GM18519 (cell line): Measurements from ENCODE around the gene PCGF5.
A peak's percentile ranks its signal among the peaks of the same experiment; 100 is the strongest.
"Not testable (repeated sequence)": the region's sequence is repeated elsewhere in the genome, so short reads cannot be mapped to it uniquely, and the experiment has no call there.

Experiments
- ATAC-seq: cut with Tn5 transposase; IDR thresholded peaks from one replicate; pipeline ENCODE4 v1.9.1; 2021; ENCODE audit warnings: mild to moderate bottlenecking, moderate library complexity; ENCODE audit not compliant: unreplicated experiment, low FRiP score

Gene PCGF5

DNA sequence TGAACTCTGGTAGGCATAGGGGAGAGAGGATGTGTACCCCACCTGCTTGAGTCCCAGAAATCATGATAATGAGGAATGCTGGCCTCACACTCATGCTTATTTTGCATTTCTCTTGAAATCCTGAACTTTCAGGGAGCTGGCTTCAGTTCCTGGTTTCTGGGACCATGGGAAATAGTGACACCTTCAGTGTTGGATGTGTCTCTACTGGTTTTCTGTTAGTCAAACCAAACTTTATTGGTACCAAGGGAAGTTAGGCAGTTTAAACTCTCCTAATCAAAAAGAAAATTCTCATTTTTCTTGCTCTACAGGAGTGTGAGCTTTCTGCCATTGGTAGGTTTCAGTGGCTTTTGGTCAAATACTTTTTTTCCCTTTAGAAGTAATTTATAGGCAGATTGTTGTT is 11.8 kb upstream of the PCGF5 start:
- ATAC-seq, result no peak

DNA sequence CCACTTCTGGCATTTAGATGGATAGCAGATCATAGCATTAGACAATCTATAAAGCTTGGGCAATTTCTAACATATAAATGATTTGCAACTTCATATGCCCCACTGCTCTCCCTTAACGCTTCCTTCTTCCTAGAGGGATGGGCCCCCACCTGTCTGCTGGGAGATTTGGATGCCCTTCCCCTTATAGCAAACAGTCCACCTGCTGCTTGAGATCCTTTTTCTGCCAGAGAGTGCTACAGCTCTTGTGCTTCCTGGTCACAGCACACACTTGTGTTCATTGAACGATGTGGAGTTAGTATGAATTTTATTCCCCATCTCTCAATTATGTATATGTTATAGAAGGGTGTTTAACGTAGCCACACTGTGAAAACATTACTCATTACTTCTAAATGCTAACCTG is 10.4 kb upstream of the PCGF5 start:
- ATAC-seq, result no peak

DNA sequence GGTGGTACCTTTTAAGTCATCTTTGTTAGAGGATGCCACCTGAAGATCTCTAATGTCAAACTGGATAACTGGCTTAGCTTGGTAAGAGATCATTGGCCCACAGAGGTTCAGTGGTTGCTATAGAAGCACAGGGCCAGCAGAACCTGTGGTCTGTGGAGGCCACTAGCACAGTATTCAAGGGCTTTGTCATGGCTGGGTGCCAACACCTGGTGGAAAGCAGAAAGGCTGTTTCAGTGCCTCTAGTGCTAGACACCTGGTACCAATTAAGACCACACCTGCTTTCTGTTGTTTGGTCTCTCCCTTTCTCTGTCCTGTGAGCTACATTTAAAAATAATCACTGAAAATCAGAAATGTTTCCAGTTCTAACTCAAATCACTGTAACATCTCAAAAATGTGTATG is 10.0 kb upstream of the PCGF5 start:
- peak; percentile 54 for ATAC-seq

DNA sequence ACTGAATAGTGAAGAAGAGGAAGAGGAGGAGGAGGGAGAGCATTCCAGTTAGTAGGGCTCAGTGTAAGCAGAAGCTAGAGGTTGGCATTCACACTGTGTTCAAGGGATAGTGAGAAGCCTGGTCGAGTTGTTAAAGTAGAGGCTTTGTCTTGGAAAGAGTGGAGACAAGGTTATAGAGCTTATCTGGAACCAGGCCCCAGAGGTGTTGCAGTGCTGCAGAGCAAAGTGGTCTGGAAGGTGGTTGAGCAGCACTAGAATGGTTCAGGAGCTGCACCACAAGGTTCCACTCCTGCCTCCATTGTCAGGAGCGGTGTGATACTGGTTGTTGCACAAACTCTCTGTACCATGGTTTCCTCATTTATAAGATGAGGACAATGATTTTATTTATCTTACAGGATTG is 8.8 kb upstream of the PCGF5 start:
- no peak for ATAC-seq

DNA sequence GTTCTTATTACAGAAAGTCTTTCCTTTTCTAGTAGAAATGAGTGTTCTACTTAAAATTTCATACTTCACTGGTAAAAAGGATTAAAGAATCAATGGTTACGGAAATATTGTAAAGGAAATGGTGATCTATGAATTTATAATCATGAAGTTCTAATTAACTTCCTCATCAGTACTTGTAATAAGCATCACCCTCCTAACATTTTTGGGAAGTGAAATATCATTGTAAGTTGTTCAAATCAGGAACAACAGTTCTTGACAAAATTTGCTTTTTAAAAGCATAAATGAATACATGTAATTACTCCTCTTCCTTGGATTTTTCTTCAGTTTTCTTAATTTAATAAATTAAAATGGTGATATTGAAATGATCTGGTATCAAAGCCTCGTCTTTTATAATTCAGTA is 5.6 kb upstream of the PCGF5 start:
- no peak for ATAC-seq

DNA sequence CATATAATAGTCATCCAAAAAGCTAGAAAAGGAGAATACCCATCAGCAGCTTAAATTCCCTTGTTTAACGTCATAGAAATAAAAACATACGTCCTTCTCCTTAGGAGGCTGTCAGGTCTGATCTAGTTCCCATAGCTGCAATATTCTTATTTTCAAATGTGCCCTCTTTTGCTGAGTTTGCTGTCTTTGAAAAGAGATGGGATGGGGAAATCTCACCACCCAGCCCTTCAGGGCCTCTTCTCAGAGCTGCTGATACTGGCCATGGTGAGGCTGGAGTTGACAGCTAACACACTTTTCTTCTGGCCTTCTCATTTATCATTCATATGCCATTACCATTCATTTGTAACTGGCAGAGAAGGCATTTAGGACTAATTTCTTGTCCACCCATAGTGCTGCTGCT is 5.1 kb upstream of the PCGF5 start:
- ATAC-seq, result no peak

DNA sequence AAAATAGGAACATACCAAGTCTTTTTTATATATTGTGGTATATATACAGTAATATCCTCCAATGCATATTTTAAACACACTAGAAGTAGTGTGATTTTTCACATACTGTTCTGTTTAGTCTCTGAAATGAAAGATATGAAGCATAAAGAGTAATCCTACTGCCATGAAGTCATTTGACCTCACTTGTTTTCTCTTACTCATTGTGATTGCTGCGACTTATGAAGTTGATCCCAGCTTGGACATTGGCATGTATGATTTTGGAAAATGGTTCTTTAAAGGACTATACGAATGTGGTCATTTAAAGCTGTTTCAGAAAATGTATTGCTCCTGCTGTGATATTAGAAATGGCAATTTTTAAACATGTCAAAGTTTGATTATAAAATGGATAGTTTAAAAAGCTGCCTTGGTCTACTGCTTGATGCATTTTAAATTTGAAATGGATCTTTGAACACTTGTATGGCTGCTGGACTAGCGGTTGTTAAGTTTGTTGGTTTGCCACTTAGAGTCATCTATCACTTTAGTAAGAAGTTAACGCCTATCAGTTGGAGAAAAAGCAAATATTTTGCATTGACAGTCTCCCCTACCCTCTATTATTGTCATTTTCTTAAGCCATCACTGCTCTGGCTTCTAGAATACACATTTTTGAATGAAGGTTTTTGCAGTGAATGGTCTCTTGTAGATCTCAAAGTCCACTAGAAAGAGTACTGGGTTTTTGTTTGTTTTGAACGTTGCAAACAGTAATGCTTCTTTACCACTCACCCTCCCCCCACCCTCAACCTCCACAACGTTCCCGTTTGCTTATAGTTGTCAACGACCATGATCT is 881 bp upstream of the PCGF5 start:
- no peak for ATAC-seq

DNA sequence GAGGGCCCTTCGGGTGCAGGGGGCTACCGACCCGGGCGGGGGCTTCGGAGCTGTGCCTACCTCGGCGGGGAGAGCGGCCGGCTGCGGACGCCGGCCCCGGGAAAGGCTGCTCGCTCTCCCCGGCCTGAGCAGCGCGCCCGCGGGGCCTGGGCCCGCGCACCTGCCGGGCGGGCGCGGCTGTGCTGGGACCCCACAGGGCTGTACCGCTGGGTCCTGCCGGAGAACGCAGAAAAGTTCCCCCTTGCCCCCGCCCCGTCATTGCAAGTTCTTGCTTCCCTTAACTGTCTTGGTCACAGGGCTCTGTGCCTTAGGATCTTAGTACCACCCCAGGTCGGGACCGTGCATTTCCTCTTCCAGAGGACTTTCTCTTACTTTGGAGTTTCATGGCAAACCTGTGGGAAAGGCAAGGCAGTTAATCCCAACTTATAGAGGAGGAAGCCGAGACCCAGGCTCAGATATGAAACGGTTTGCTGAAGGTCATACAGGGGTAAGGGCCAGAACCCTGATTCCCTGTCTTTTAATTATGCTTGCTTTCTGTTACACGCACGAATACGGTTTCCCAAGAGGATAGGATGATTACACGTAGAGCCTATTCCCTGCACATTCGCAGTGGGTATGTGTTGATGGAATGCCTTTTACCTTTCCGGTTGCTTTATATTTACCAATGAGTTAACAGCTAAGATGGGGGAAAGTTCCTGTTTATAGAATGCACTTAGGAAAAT is 652 bp downstream of the PCGF5 start:
- ATAC-seq, result no peak

DNA sequence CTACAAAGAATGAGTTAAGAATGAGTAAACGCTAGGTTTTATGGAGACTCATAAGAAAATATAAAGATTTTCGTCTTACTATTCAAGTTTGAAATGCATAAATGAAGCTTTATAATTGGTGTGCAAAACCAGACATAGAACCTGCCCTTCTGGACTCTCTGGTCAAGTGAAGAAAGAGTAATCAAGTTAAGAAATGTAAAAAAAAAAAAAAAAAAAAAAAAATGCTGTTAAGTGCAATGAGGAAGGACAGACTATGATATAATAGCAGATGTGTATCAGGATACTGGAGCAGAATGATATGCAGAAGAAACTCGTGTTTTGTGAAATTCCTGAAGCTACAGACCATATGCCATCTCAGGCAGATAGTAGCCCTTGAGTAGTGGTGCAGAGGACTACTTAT is 5.6 kb downstream of the PCGF5 start:
- ATAC-seq, result no peak

DNA sequence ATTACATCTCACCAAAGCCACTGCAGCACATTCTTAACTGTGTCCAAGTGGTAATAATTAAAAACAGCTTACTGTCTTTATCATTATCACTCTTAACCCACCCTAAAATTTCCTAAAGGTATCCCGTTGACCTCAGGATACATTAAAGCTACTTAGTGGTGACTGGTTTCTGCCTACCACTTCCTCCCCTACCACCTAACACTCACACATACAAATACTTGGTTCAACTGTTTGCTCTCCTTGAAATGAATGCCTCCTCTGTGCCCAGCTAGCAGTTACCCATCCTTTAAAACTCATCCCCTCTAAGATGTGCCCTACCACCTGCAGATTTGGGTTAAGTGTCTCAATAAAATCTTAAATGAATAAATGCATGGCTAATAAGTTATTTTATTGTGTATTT is 7.1 kb downstream of the PCGF5 start:
- ATAC-seq, result no peak

DNA sequence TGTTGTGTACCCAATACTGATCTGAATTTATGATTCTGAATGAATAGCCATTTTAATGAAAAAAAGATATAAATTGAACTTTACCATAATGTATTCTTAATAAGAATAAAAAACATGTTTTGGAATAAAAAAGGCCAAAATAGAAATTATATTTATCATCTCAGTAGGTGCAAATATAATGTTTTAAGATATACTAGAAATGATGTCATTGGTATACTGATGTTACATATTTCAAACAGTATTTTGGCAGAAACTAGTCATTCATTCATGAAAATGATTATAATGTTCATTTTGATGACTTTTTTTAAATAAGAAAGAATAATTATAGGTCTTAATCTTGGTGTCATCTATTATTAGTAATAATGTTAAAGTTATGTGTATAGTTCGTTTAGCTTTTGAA is 9.2 kb downstream of the PCGF5 start:
- ATAC-seq, result no peak

DNA sequence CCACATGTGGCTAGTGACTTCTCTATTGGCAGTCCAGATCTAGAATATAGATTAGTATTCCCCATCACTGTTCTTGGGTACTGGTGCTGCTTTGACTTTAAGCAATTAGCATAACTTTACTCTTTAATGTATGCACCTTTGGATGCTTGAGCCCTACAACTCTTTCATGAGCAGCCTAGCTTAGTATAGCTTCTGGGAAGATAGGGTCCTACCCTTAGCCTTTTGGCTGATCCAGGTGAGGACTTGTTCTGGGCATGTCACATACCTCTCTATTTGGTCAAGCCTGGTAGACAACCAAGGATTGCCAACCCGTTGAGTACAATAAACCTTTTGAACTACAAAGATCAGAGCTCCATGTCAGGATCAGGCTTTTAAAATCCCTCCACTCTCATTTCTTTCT is 17.7 kb downstream of the PCGF5 start:
- no peak for ATAC-seq

DNA sequence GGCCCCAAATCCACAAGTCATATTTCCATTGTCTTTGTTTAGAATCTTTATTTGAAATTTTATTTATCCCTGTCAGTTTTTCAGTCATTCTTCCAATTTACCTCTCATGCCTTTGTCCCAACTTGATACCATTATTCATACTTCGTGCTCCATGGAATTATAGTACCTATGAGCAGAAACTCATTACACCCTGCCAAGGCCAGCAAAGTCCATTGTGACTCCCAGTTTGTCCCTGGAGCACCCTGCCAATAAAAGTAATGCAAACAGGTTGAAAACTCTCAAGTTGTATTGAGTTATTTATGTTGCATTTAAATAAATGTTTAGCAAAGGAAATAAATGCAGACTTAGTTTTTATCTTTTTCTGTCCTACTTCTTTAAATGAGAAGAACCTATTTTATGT is 19.3 kb downstream of the PCGF5 start:
- no peak for ATAC-seq

DNA sequence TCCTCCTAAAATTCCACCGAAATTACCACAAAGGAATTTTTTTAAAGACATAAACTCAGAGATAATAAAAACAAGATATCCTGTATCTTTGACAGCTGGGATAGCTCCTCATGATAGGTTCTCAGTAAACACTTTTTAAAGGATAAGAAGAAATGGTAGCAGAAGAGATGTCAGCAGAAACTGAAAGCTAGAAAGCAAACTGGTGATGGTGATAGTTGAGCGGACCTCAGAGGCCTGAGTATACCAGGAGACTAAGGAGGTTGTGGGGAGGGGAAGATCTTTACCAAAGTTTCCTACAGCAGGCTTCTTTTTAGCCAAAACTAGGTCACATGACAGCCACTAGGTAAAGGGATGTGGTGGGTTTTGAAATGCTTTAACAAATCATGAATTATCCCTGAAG is 22.5 kb downstream of the PCGF5 start:
- ATAC-seq, result no peak

DNA sequence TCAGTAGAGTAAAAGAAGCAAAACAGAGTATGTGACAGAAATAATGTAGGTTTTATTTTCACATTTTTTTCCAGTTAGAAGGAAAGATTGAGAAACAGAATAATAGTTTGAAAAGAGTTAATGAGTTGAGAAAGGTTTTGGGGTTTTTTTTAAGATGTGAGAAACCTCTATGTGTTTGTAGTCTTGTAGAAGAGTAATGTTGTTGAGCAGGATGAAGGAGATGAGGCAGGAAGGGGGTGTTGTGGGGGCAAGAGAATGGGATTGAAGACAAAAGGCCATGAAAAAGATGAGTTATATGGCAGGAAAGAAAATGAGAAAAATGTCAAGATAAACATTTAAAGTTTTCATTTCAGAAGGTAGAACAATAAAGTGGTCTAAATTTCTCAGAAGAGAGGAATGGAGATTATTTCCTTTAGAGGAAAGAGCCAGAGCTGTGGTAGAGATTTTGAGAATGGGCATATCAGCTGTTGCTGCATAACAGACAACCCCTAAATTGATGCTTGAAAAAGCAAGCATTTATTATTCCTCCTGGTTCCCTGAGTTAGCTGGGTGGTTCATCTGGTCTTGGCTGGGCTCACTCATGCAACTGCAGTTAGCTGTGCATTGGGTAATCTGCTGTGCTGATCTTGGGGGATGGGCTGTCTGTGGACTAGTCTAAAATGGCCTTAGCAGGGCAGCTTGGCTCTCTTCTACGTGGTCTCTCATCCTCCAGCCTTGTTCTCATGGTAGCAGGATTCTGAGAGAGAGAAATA is 27.1 kb downstream of the PCGF5 start:
- ATAC-seq, result no peak

DNA sequence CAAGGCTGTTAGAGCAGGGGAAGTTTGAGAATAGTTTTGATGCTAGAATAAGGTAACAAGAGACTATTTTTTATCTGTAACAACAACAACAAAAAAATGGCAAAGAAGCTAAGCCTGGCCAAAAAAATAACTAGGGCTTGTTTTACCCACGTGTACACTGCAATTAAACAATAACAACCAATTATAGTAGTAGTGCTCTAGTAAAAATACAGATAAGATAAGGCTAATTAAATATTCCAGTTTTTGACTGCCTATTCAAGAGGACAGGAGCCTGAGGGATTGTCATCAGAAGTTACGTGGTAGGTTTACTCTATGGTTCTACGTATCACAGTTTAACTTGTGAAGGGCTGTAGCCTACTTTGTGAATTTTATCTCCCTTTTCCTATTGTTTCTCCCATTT is 29.2 kb downstream of the PCGF5 start:
- no peak for ATAC-seq

DNA sequence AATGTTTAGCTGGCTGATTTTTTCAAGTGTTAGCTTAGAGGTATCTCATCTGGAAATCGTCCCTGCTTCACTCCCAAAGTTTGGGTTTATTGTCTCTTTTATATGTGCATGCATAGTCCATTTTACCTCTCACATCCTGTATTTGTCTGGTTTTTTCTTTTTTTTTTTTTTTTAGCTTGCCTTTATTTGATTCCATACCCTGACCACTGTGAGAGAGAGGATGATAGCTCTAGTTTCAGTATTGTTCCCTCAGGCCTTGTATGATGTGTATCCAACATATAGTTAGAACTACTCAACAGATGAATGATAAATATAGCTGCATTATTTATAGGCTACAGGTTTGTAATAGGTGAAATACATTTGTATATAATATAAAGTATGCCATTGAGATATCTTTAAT is 29.9 kb downstream of the PCGF5 start:
- ATAC-seq, result no peak

DNA sequence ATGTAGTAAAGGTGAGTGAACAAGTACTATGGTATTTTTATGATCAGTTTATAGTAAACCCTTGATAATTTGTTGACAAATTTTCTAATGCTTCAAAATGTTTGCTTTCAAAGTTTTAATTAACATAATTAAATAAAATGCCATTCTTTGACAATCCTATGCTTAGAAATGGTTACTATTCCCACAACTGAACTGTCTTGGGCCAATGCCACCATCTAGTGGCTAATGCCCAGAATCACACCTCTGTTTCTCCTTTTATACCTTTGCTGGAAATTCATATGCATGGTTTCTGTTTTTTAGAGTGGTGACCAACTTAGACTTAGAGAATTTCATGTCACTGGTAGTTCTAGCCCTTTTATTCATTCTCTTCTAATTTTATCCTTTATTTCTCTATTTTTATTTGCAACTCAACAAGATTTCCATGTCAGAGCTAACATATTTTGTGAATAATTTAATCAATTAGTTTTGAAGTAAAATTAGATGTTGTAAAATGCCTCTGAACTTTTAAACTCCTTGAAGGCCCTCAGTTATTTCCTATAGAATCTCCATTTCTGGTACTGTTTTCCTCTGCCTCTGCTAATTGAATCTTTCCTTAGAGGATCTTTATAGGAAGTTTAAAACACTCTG is 31.1 kb downstream of the PCGF5 start:
- ATAC-seq, result no peak

DNA sequence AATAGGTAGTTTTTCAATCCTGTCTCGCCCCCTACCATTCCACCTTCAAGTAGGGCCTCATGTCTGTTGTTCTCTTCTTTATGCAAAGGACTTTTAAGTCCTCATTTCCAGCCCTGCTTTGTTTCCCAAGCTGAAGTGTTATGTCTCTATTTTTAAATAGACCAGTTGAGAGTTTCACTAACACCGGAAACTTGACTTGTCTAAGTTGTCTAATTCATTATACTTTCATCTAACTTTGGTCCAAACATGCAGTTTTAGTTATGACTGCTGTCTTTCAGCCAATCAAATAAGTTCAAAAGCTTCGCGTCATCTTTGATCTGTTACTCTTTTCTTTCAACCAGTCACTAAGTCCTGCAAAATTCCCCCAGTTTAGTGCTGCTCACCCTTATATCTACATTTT is 32.8 kb downstream of the PCGF5 start:
- ATAC-seq, result no peak

DNA sequence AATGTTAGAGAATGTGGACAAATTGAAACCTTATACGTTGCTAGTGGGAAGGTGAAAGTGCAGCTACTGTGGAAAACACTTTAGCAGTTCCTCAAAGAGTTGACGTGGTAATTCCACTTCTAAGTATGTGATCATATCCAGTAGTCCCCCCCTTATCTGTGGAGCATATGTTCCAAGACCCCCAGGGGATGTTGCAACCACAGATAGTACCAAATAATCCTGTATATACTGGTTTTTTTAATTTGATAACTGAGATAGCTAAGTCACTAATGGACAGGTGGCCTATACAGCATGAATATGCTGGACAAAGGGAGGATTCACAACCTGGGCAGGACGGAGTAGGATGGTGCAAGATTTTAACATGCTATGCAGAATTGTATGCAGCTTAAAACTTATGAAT is 36.8 kb downstream of the PCGF5 start:
- ATAC-seq, result no peak

DNA sequence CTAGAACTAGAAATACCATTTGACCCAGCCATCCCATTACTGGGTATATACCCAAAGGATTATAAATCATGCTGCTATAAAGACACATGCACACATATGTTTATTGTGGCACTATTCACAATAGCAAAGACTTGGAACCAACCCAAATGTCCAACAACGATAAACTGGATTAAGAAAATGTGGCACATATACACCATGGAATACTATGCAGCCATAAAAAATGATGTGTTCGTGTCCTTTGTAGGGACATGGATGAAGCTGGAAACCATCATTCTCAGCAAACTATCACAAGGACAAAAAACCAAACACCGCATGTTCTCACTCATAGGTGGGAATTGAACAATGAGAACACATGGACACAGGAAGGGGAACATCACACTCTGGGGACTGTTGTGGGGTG is 40.0 kb downstream of the PCGF5 start:
- ATAC-seq, result not testable (repeated sequence)
